Ectodermal cell (in vitro differentiated cells): ENCODE measurements around the gene HSBP1L1.

Source experiments
- H3K27ac ChIP-seq: 2 replicates; pipeline ENCODE4 v1.7.0; 2013; ENCODE audit warnings: mild to moderate bottlenecking, low read depth, low read length; ENCODE audit not compliant: insufficient read depth, poor library complexity, severe bottlenecking
- H3K27me3 ChIP-seq: 2 replicates; pipeline ENCODE4 v1.7.0; 2013; ENCODE audit warnings: mild to moderate bottlenecking, low read length; ENCODE audit not compliant: insufficient read depth, control insufficient read depth, poor library complexity, severe bottlenecking
- H3K36me3 ChIP-seq: one replicate; pipeline ENCODE4 v1.7.0; 2013; ENCODE audit warnings: low read length; ENCODE audit not compliant: control insufficient read depth, insufficient read depth
- H3K4me1 ChIP-seq: one replicate; pipeline ENCODE4 v1.7.0; 2013; ENCODE audit warnings: low read length; ENCODE audit not compliant: control insufficient read depth, insufficient read depth
- H3K4me3 ChIP-seq: 2 replicates; pipeline ENCODE4 v1.7.0; 2013; ENCODE audit warnings: low read depth, low read length, control low read depth; ENCODE audit not compliant: insufficient read depth
- H3K9me3 ChIP-seq: 2 replicates; pipeline ENCODE4 v1.7.0; 2013; ENCODE audit warnings: mild to moderate bottlenecking, low read length, moderate library complexity; ENCODE audit not compliant: control insufficient read depth
- WGBS, 2 experiments: methylation state at CpG; one replicate each; pipeline ENCODE4 v1.1.7; 2013; ENCODE audit warnings: missing lambda C conversion rate in 2 of 2; 5-methylcytosine and 5-hydroxymethylcytosine counted together

The HSBP1L1 gene

DNA sequence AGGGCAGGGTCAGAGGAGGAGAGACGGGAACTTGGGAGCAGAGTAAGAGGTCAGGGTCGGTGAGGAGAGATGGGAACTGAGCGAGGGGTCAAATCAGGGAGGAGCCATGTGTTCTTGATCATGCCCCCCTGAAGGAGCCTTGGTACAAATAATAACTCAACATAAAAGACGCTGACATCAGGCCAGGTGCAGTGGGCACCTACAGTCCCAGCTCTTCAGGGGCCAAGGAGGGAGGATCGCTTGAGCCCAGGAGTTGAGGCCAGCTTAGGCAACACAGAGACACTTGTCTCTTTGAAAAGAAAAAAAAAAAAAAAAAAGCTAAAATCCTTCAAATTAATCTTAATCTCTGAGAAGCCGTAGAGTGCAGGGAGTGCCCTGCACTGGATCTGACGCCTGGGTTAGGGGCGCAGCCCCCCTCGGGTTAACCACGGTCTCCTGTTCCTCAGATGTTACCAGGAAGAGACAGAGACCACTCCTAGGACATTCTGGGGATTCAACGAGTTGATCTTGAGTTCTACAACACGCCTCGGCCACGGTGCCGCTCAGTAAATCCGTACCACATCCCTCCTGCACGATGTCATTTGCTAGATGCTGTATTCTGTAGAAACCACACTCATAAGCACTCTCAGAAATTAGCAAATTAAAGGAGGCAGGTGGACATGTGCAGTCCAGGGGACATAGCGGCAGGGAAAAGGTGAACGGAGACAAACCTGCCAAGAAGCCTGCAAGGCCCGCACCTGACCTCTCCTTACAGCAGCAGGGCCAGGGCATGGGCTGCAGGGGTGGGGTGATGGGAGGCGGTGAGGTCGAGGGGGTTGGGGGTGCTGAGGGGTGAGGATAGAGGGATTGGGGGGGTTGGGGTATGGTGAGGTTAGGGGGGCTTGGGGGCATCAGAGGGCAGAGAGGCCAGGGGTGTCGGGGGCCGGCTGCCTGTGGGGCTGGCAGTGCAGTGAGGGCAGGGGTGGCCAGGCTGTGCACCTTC is 42.2 kb upstream of the HSBP1L1 start:
- 95 to 96% methylated on average over 24 of the region's 24 CpGs for WGBS, 2 experiments
- Histone ChIP-seq H3K9me3 (no peaks in the 10 kb centered on the region), H3K36me3 (no peaks in the 10 kb centered on the region), H3K27ac (no peak overlapping the region), H3K4me1 (no peaks in the 10 kb centered on the region), H3K27me3 (no peaks in the 10 kb centered on the region), H3K4me3 (no peak overlapping the region)

DNA sequence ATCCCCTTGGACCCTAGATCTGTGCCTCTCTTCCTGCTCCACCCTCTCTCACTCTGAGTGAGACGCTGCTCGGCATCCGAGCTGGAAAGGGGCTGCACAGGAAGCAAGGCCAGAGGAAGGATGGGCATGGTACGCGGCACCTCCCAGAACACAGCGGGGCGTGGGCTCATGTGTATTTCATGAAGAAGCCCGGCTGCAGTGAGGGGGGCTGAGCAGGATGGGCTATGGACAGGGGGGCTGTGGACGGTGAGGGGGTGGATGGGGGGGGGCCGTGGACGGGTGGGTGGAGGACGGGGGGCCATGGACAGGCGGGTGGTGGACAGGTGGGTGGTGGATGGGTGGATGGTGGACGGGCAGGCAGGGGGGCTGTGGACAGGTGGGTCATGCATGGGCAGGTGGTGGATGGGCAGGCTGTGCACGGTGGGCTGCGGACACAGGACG is 41.5 kb upstream of the HSBP1L1 start:
- H3K9me3 ChIP-seq = no peaks in the 10 kb centered on the region
- no peak overlapping the region for H3K4me3 ChIP-seq
- H3K27me3 ChIP-seq = no peaks in the 10 kb centered on the region
- no peaks in the 10 kb centered on the region for H3K36me3 ChIP-seq
- no peak overlapping the region for H3K27ac ChIP-seq
- no peaks in the 10 kb centered on the region for H3K4me1 ChIP-seq
- WGBS, 2 experiments = 85 to 90% methylated on average over 15 to 17 of the region's 17 CpGs

DNA sequence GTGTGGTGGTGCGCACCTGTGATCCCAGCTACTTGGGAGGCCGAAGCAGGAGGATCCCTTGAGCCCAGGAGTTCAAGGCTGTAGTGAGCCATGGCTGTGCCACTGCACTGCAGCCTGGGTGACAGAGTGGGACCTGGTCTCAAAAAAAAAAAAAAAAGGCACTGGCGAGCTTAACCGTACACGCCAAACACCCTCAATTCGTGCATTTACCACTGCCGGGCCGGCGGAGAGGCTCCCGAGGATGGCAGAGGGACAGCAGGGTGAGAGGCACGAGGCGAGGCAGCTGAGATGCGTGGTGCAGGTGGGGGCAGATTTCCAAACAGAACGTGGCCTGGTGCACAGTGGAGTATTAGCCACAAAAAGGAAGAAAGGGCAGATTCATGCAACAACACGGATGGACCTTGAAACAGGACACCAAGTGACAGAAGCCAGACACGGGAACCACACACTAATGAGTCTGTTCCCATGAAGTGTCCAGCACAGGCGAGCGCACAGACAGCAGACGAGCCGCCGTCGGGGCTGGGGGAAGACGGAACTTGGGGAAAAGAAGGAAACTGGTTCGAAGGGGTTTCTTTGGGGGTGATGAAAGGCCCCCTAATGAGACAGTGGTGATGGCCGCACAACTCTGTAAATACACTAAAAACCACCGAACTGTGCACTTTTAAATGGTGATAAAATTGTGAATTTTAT is 40.4 kb upstream of the HSBP1L1 start:
- no peak overlapping the region for H3K4me3 ChIP-seq
- no peak overlapping the region for H3K27ac ChIP-seq
- H3K4me1 ChIP-seq = no peaks in the 10 kb centered on the region
- H3K27me3 ChIP-seq = no peaks in the 10 kb centered on the region
- 93 to 94% methylated on average over 24 to 26 of the region's 26 CpGs for WGBS, 2 experiments
- no peaks in the 10 kb centered on the region for H3K9me3 ChIP-seq
- H3K36me3 ChIP-seq = peaks cover 3% of the 10 kb centered on the region

DNA sequence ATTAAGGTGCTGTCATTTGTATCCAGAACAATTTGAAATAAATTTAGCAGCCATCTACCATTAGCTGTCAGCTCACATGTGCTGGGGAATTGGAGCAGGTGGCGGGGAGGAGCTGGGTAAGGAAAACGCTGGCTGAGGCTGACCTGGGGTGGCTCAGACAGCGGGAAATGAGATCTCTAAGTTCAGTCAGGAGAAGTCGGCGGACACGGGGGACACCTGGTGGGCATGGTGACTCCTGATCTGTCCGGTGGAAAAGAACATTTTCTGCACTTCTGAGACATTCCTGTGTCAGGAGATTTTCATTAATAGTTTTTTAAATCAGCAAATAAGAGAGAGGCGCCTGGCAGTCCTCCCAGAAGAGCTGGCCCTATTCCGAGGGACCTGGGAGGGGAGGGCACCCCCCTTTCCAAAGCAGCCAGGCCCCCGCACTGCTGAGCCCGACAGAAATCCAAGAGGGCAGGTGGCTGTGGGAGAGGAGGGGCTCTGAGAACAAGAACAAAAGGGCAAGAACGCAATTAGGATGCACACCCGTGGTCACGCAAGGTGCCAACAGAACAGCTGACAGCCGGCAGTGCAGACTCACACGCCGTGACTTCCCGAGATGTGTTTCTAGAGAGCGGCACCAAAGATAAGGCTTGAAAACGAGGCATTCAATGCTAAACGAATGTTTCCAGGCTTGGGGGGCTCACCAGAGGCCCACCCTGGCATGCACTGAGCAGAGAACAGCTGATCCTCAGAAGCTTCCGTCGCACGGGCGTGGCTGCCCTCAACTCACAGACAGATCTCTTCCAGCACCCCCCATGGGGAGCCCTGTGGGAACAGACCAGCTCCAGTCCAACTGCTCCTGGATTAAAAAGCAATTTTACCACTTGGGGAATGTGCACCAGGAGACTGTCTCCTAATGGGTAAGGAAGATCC is 39.4 kb upstream of the HSBP1L1 start:
- 91 to 92% methylated on average over 25 of the region's 25 CpGs for WGBS, 2 experiments
- peaks cover 3% of the 10 kb centered on the region for H3K36me3 ChIP-seq
- H3K9me3 ChIP-seq = no peaks in the 10 kb centered on the region
- no peak overlapping the region for H3K4me3 ChIP-seq
- H3K27me3 ChIP-seq = no peaks in the 10 kb centered on the region
- H3K27ac ChIP-seq = no peak overlapping the region
- no peaks in the 10 kb centered on the region for H3K4me1 ChIP-seq

DNA sequence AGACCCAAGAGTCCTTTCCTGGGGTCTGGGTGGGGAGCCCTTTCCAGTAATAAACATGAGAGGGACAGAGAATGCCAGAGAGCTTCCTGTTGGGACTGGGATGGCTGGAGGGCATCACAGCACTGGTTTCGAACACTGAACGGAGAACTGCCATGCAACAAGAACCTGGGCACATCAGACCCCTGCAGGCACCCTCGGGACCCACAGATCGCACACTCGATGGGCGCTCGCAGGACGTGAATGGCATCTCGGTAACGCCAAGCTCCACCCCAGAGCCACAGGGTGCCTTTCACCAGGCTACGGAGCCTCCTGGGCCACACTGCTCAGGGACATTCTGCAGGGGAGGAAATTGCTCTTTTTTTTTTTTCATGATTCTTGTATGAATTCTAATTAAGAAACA is 38.1 kb upstream of the HSBP1L1 start:
- Histone ChIP-seq H3K4me1 (no peaks in the 10 kb centered on the region), H3K27ac (no peak overlapping the region), H3K27me3 (no peaks in the 10 kb centered on the region), H3K4me3 (no peak overlapping the region), H3K9me3 (no peaks in the 10 kb centered on the region), H3K36me3 (peaks cover 3% of the 10 kb centered on the region)
- WGBS, 2 experiments = 82 to 84% methylated on average over 11 of the region's 11 CpGs

DNA sequence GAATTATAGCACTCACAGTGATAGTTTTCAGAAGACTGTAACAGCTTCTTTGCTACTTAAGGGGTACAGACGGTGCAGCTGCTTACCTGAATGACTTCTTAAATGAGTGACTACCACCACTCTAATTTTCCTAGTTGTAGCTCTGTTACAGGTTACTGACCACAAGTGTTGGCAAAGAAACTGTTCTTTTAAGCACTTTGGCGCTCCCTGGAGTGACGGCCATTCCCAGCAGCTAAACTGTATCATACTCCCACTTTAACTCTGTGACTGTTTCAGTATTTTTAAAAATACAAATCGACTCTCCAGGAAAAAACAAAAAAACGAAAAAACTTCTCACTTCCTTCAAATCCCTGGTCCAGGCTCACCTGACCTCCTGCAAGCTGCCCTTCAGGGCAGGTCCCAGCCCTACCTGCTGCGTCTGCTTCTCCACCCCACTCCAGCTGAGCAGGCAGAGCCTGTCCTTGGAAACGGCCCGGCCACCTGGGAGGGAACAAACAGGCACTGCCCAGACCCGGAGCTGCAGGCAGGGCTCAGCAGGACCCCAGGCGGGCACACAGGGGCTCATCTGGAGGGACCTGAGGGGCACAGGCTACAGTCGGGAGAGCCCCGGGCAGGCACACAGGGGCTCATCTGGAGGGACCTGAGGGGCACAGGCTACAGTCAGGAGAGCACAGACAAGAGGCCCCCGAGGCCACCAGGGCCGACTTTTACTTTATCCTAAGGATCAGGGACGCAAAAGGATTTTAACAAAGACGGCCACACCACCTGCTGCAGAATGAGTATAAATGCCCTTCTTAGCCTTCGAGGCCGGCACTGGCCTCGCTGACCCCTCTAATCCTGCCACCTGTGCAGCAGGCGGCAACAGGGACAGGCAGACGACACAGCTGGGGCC is 37.5 kb upstream of the HSBP1L1 start:
- Histone ChIP-seq H3K27me3 (no peaks in the 10 kb centered on the region), H3K9me3 (no peaks in the 10 kb centered on the region), H3K4me3 (no peak overlapping the region), H3K4me1 (no peaks in the 10 kb centered on the region), H3K36me3 (peaks cover 3% of the 10 kb centered on the region), H3K27ac (no peak overlapping the region)
- WGBS, 2 experiments = 72 to 75% methylated on average over 21 of the region's 21 CpGs

DNA sequence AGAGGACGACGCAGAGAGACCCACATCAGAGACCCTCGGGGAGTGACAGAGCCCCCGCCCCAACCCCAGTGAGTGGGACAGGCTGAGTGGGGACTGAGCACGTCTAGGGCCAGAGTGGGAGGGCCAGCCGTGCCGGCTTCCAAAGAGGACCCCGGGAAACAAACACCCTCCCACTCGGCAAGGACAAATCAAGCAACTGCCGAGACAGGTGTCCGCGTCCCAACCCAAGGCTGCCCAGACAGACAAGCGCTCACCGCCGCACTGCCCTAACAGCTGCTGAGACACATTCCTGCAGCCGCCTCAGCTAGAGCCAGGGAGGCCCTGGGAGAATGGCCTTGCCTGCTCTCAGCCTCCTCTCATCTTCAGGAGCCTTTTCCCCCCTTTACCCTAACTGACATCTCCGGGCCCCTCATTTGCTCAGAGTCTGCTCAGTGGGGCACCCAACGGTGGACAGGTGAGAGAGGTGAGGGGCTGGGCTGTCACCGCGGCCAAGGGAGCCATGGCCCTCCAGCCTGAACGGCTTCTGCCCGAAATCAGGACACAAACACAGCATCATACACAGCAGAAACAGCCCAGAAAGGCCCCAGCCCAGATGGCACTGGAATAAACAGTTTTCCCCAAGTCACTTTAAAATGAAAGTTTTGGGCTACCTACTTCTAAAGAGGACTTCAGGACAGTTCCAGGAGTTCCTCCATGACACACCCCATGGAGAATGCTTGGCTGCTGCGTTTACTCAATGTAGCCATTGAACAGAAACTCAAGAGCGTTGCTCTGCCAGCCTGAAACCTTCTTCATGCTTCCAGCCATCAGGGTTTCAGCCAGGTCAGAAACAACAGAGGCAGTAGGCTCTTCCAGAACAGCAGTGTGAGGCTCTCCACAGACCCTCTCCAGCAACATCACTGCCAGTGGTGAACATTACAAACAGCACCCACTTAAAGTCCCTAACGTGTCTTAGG is 36.6 kb upstream of the HSBP1L1 start:
- H3K9me3 ChIP-seq = no peaks in the 10 kb centered on the region
- no peaks in the 10 kb centered on the region for H3K4me1 ChIP-seq
- no peak overlapping the region for H3K4me3 ChIP-seq
- peaks cover 3% of the 10 kb centered on the region for H3K36me3 ChIP-seq
- H3K27ac ChIP-seq = no peak overlapping the region
- H3K27me3 ChIP-seq = no peaks in the 10 kb centered on the region
- 83% methylated on average over 25 of the region's 25 CpGs for WGBS, 2 experiments

DNA sequence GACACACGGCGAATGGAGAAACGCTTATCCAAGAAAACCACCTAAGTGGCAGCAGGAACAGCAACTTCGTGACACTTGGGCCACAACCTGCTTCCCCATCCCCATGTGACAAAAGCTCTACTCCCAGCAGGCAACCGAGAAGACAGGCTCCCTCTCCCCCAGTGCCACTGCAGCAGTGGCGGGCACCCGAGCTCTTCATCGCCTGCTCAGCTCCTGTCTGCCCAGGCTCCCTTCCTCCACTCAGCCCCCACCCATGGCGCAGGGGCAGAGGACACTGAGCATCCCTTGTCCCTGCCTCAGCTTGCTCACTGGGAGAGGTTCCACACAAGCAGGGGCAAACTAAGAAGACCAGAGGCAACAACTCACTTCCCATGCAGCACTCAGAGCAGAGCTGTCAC is 35.9 kb upstream of the HSBP1L1 start:
- no peaks in the 10 kb centered on the region for H3K9me3 ChIP-seq
- peaks cover 3% of the 10 kb centered on the region for H3K36me3 ChIP-seq
- H3K27ac ChIP-seq = no peak overlapping the region
- no peaks in the 10 kb centered on the region for H3K27me3 ChIP-seq
- H3K4me1 ChIP-seq = no peaks in the 10 kb centered on the region
- 95 to 96% methylated on average over 9 of the region's 9 CpGs for WGBS, 2 experiments
- no peak overlapping the region for H3K4me3 ChIP-seq
